H54 (cell line): ENCODE data around the gene PHRF1.

Experiments
- DNase-seq: peaks from one replicate; pipeline ENCODE4 v3.0.0; 2011; ENCODE audit warnings: low spot score, mixed read lengths; ENCODE audit not compliant: insufficient read length
- FAIRE-seq: peaks from 3 replicates; lab custom pipeline; 2011; peaks lifted over from hg19 to GRCh38; lab: Jason Lieb, UNC
- POLR2A ChIP-seq: IDR thresholded peaks from 2 replicates; pipeline ENCODE4 v1.6.1; 2011; ENCODE audit warnings: low read depth, mild to moderate bottlenecking, low read length

Gene PHRF1, protein sequence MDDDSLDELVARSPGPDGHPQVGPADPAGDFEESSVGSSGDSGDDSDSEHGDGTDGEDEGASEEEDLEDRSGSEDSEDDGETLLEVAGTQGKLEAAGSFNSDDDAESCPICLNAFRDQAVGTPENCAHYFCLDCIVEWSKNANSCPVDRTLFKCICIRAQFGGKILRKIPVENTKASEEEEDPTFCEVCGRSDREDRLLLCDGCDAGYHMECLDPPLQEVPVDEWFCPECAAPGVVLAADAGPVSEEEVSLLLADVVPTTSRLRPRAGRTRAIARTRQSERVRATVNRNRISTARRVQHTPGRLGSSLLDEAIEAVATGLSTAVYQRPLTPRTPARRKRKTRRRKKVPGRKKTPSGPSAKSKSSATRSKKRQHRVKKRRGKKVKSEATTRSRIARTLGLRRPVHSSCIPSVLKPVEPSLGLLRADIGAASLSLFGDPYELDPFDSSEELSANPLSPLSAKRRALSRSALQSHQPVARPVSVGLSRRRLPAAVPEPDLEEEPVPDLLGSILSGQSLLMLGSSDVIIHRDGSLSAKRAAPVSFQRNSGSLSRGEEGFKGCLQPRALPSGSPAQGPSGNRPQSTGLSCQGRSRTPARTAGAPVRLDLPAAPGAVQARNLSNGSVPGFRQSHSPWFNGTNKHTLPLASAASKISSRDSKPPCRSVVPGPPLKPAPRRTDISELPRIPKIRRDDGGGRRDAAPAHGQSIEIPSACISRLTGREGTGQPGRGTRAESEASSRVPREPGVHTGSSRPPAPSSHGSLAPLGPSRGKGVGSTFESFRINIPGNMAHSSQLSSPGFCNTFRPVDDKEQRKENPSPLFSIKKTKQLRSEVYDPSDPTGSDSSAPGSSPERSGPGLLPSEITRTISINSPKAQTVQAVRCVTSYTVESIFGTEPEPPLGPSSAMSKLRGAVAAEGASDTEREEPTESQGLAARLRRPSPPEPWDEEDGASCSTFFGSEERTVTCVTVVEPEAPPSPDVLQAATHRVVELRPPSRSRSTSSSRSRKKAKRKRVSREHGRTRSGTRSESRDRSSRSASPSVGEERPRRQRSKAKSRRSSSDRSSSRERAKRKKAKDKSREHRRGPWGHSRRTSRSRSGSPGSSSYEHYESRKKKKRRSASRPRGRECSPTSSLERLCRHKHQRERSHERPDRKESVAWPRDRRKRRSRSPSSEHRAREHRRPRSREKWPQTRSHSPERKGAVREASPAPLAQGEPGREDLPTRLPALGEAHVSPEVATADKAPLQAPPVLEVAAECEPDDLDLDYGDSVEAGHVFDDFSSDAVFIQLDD (N-terminal part only)

GRCh38 chr11:575996-576768 is at the start of gene PHRF1:
Gene PHRF1 (plus strand): TSS chr11:576470. CDS start chr11:581513, 5,043 bp downstream.
- TF ChIP-seq POLR2A, result peak; percentile 75
- FAIRE-seq (no peak), DNase-seq (peak; percentile 99)

DNA sequence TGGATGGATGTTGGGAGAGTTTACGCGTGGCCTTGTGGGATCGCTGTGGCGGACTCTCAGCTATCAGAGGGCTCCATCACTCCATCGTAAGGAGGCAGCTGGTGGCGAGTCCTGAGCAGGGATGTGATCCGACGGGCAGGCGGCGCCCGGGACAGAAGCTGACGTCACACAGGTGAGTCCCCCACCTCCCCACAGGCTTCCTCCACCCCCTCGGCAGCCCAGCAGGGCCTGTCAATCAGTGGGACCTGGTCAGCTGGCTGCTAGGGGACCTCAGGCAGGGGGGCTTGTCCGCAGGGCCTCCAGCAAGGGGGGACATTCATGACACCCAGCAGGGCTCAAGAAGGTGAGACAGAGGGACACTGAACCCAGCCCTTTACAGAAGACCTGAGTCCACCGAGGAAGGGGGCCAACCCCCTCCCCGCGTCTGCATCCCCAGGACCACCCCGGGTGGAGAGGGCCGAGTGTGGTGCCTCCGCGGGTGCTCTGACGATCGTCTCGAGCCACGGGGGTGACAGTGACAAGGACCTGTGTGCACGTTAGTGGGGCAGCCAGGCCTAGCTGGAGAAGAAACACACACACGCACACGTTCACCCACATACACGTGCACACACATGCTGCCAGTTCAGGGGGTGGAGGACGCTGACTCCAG is 48.0 kb upstream of the PHRF1 start:
- DNase-seq, result no peak
- FAIRE-seq, result no peak
- TF ChIP-seq POLR2A, result no peak

GRCh38 chr11:528815-529727 is 47.2 kb upstream of the PHRF1 start:
- FAIRE-seq (no peak), DNase-seq (no peak)
- no peak for TF ChIP-seq POLR2A

- no peak for FAIRE-seq
- no peak for DNase-seq
- no peak for TF ChIP-seq POLR2A
These were observed 46.4 kb upstream of the PHRF1 start for GRCh38 chr11:529728-530411.

DNA sequence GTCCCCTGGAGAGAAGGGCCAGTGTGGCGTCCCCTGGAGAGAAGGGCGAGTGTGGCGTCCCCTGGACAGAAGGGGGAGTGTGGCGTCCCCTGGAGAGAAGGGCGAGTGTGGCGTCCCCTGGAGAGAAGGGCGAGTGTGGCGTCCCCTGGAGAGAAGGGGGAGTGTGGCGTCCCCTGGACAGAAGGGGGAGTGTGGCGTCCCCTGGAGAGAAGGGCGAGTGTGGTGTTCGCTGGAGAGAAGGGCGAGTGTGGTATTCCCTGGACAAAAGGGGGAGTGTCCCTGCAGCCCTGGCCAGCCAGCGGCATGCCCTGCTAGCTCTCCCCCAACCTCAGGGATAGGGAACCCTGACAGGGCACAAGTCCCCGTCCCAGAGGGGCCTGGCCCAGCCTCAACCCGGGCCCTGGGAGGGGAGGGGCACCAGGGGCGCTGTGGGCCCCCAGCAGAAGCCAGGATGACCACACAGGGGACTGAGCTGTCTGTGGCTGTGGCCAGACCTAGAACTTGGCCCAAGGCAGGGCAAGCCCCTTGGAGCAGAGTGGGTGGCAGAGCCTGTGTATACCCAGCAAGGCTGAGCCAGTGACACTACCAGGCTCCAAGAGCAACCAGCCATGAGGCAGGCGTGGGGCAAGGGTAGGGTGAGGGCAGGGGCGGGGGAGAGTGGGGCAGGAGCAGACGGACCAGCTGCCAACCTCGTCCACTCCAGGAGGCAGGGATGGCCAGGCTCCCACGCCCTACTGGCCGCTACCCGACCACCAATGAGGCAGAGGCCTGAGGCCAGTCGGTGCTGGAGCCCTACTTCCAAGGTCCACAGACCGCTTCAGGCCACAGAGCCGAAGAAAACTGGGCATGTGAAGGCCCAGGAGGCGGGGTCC is 45.1 kb upstream of the PHRF1 start:
- DNase-seq (no peak), FAIRE-seq (no peak)
- TF ChIP-seq POLR2A, result no peak

DNA sequence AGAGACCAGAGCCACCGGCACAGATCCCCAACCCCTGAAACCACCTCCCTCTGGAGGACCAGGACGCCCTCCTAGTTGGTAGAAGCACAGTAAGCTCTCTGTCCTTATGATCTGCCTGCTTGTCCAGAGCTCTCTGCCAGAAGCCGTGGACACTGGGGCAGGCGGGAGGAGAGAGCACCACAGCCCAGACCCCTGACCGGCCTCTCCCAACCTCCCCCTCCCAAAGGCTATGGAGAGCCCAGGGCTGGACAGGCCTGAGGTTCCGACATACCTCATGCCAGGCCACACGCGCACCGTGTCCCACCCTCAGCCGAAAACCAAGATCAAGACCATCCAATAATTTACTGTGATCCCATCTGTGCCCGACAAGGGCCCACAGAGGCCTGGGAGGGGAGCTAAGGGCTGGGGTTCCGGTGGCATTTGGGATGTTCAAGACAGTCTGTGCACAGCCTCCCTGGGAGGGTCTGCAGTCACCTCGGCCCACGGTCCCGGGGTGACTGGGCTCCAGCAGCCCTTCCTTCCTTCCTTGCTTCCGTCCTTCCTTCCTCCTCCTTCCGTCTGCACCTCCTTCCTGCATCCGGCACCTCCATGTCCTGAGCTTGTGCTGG is 44.2 kb upstream of the PHRF1 start:
- TF ChIP-seq POLR2A, result no peak
- FAIRE-seq (no peak), DNase-seq (no peak)

DNA sequence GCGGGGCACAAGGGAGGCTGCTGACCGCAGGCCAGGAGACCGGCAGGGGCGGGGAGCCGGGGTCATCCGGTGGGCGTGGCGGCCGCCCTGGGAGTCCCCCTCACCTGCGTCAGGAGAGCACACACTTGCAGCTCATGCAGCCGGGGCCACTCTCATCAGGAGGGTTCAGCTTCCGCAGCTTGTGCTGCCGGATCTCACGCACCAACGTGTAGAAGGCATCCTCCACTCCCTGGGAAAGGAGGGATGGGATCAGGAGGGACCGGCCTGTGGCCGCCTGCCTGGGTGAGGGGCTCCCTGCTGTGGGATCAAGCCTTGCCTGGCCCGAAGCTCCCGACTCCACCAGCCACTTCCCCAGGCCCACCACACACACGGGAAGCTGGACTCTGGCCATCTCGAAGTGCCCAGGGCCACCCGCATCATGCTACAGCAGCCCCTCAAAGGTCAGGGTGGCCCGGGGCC is 43.7 kb upstream of the PHRF1 start:
- DNase-seq (no peak), FAIRE-seq (no peak)
- no peak for TF ChIP-seq POLR2A

DNA sequence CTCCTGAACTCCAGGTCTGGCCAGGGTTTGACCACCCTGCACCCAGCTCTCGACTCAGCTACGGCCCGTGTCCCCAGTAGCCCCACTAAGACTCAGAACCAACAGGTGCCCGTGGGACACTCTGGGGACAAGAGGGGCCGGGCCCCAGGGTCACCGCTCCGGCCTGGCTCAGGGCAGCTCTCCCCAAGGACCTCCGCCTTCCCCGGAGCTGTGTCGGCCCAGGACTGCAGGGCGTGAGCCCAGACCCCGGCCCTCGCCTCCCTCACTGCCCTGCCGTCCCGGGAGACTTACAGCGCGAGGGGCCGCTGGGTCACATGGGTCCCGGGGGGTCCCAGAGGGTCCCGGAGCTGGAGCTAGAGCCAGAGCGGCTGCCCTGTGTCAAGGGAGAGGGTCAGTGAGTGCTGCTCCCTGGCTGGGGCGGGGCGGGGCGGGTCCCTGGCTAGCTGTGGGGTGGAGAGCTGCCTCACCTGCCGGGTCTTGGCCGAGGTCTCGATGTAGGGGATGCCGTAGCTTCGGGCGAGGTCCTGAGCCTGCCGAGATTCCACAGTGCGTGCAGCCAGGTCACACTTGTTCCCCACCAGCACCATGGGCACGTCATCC is 43.2 kb upstream of the PHRF1 start:
- DNase-seq, result no peak
- no peak for FAIRE-seq
- TF ChIP-seq POLR2A, result no peak
